Activated CD4-positive, alpha-beta T cell treated with anti-CD3 and anti-CD28 coated beads, Interleukin-2, amount 50 U/mL, for 16 hours (primary cell): ENCODE results near the gene ADGRF4.
A peak's percentile ranks its signal among the peaks of the same experiment; 100 is the strongest.

Source experiments
- DNase-seq: peaks from one replicate; pipeline ENCODE4 v3.0.0-alpha.2; 2020

The ADGRF4 gene, protein sequence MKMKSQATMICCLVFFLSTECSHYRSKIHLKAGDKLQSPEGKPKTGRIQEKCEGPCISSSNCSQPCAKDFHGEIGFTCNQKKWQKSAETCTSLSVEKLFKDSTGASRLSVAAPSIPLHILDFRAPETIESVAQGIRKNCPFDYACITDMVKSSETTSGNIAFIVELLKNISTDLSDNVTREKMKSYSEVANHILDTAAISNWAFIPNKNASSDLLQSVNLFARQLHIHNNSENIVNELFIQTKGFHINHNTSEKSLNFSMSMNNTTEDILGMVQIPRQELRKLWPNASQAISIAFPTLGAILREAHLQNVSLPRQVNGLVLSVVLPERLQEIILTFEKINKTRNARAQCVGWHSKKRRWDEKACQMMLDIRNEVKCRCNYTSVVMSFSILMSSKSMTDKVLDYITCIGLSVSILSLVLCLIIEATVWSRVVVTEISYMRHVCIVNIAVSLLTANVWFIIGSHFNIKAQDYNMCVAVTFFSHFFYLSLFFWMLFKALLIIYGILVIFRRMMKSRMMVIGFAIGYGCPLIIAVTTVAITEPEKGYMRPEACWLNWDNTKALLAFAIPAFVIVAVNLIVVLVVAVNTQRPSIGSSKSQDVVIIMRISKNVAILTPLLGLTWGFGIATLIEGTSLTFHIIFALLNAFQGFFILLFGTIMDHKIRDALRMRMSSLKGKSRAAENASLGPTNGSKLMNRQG

DNA sequence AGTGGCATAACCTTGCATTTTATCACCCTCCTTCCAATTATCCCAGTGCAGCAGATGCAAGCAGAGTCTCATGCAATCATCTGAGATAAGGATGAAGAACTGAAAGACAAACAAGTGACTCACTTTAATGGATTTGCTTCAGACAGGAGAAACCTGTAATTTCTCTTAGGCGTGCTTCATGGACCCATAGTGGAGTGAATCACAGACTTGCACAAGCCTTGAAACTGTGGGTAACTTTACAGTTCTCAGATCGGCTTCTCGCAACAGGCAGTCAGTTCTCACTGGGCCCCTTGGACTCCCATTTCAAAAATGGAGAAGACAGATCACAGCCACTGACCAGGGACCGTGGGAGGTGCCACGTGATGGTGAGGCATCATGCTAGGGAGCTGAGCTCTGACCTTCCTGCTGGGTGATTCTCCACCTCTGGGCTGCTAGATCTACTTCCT lies at the start of gene ADGRF4:
Gene ADGRF4, plus strand, starts transcription at position 239 of the 446 bp plus-strand sequence. CDS start 8,666 bp downstream, outside the sequence.
- no peak for DNase-seq

DNA sequence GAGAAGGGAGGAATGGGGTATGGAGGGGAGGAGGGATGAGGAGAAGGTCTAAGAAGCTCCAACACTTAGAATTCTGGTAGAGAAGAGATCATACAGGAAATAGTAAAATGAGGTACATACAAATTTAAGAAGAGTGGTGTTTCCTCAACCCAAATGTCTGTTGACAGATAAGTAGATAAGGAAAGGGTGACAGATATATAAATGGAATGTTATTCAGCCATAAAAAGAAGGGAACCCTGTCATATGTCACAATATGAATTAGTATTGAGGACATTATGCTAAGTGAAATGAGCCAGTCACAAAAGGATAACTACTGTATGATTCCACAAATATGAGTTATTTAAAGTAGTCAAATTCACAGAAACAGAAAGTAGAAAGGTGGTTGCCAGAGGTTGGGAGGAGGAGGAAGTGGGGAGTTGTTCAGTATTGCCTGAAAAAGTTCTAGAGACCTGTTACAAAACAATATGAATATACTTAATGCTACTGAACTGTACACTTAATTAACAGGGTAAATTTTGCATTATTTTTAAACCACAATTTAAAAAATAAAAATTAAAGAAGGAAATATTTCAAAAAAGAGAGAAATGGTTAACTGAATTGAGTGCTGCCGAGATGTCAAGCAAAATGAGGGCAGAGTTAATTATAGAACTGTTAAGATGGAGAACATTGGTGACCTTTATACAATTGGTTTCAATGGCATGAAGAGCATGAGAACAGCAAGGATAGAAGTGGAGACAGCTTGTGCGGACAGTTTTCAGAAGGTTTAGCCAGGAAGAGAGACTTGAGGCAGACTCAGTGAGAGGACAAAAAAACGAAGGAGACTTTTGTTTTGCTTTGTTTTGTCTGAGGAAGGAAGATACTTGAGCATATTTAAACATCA lies 47.6 kb upstream of the ADGRF4 start:
- no peak for DNase-seq

DNA sequence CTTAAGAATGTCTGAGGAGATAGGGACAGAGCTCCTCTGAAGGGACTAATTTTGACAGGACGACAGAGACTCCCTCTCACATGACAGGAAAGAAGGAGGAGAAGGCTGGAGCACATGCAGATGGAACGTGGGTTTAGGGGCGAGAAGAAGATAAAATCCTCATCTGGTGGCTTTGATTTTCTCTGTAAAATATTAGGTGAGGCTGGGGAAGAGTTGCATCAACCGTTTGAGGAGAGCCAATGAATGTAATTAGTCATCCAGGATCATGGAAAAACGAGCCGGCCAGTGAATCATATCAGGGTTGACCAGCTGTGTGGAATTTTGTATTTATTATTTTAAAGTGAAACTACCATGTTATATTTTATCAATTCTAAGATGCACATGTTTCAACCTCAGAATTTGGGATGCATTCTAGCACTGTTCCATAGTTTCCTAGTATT lies 46.9 kb upstream of the ADGRF4 start:
- no peak for DNase-seq

DNA sequence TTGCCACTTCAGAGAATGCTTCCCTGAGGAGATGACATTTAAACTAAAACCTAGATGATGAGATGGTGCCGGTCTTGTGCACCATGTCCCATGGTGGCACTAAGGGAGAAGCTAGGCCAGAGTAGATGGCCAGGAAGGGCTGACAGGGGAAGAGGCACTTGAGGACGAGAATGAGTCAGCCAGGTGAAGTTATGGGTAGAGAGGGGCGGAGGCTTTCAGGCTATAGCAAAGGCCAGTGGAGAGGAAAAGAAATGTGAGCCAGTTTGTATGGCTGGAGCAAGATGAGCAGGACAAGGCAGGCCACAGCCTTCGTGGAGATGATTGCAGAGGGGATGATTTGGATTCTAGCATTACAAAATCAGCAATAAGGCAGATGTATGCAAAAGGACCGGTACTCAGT lies 44.7 kb upstream of the ADGRF4 start:
- DNase-seq: no peak

DNA sequence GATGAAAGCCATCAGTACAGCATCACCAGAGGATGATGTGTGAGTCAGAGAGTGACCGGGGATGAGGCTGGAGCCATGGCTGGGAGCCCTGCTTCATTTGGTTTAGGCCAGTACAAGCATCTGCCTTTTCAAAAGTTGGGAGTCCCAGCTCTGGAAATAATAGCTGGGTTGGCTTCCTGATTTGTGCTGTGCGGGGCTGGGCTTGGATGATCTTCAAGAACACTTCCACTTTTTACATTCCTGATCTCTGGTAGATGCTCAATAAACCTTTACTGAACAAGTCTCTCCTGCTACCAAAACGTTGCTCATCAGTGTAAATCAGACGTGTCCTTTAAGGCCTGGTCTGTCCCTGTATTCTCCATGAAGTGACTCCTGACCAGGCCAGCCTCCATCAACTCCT lies 44.1 kb upstream of the ADGRF4 start:
- DNase-seq: no peak

DNA sequence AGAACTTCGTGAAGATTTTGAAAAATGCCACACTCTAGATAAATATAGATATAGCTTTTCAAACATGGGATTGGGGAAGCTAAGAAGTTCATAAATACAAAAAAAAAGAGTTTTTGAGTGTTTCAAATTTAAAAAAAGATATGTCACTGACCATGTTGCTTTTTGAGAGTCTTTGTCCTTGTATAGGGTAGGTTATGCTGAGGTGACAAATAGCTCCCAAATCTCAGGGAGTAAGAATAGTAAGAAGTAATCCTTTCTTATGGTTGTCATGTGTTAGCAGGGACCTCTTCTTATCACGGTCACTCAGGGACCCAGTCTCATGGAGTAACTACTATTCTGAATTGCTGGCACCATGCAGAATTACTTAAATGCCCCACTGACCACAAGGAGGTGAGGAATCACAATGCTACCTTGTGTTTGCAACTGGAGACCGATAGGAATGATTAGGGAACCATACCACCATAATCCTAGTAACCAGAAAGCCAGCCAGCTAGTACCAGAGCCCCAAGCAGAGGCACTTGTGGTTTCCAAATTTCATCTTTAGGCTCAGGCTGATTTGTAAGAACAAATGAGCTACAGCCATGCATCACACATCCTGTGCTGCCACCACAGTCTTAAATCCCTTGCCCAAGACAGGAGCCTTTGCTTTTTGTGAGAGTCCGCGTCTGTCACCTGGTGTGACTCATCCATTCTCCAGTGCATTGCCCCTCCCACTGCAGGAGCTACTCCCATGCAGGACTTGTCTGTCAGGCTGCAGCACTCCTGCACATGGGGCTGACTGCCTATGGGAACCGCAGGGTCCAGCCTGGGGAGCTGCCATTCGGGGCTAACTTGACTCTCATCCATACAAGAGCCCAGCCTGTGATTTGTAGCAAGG lies 42.4 kb upstream of the ADGRF4 start:
- DNase-seq: peak; percentile 66

DNA sequence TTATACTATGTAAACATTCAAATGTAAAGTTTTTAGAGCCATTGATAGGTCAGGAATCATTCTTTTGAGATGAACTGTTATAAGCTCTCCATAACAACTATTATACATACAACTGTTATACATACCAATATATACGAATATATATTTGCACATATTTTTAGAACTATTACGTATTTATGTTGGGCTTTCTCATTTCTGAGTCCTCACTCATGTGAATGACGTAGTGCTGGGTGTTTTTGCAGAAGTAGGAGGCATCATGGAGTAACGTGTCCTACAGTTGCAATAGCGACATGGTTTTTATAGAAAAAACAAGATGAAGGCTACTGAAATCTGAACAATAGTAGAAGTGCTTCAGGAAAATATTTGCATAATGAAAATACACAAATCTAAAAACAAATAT lies 36.4 kb upstream of the ADGRF4 start:
- no peak for DNase-seq

DNA sequence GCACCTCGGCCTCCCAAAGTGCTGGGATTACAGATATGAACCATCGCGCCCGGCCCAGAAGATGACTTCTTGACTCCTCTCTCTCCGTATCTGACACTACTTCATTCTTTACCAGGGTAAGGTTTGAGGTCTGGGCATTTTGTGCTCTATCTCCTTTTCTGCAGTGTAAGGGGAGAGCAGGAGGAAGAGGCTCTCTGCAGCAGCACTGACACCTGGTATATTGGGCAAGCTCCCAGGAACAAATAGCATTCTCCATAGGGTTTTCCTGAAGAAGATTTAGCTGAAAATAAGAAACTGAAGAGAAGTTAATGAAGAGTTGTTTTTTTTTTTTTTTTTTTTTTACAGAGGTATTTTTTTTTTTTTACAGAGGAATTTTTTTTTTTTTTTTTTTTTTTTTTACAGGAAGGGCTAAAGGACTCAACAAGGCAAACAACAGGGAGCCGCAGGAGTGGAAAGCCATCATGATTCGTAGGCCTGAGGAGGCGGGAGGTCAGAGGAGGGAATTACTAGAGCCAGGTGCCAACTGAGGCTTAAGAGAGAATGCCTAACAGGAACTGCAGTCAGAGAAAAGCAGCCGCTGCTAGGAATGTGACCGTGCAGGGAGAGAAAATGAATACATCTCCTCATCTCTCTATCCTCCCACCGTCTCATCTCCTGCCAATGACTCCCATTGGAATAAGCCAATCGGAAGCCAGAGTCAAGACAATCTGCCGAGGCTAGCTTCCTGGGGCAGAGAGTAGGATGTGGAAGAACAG lies 34.7 kb upstream of the ADGRF4 start:
- DNase-seq: no peak

DNA sequence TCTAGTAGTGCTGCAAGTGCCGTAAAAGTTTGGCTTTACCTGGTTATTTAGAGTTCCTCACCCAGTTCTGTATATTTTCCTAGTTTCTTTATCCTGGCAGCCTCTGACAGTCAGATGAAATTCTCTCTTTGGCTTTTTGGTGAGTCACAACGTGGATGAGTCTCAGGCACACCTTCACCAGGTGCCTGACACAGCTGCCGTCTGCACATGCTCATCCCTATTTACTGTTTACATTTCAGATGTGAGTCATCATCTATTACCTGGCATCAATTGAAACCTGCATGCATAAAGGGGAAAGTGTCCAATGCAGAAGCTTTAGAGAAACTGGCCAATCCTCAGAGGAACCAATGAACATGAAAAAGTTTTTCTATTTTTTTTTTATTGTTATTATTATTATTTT lies 33.3 kb upstream of the ADGRF4 start:
- DNase-seq: no peak

DNA sequence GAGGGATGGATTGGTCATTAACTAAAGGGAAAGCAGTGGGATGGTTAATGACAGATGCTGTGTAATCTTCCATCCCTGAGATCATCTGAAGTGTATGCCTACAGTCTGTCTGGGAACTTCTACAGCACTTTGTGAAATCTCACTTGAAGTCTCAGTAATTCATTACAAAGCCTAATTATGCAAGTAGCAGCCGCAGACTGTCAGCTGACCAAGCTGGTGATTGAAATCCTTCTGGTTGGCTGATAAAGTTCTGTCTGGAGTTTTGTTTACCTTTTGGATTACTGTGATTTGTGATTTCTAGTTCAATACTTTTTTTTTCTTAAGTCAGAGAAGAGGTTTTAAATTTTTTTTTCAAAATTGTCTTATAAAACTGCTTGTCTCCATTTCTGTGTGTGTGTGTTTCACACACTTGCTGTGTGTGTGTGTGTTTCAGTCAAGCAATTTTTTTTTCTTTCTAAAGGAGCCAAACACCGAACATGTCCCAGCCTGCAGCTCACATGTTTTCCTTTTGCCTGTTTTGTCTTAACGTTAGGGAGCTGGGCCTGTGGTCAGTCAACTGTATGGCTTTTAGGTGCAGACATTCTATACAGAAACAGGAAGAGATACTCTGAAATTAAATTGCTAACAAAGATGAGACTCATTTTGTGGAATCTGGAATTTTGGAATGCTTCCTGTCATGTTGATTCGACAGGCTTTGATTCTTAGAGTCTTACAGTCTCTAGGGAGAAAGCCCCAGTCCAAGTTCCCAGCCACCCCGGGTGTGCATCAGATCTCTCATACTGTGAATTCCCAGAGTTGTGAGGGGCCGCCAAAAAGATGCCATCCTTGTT lies 28.5 kb upstream of the ADGRF4 start:
- DNase-seq: no peak

DNA sequence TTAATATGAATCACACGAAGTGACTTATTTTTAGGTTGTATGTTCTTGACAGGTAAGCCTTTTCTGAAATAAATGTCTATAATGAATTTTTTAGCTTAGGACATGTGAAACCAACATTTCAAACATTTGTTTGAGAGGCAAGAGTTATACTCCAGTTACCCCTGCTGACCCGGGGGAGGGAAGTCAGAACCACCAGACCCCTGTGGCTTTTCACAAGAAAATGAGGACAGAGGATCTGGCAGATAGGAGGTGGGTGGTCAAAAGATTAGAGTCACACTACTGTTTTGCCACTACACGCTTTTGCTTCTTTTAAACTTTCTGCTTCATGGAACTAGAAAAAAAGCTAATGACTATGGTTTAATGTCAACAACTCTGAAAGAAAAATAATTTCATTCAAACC lies 27.5 kb upstream of the ADGRF4 start:
- DNase-seq: no peak

DNA sequence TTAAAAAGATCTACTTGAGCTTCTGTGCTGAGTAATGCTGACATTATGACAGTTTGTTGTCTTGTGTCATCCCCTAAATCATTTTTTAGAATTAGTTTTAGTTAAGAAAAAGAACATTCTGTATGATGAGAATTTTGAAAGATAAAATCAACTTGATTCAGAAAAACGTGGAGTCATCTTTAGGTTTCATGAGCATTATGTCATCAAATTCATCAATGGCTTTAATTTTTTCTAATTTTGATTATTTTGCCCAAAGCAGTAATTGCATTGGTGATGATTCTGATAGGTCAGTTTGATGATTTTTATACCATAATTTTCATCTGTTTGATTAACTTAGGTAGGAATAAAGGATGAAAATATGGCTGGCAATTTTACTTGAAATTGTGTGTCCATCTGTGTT lies 26.6 kb upstream of the ADGRF4 start:
- no peak for DNase-seq

DNA sequence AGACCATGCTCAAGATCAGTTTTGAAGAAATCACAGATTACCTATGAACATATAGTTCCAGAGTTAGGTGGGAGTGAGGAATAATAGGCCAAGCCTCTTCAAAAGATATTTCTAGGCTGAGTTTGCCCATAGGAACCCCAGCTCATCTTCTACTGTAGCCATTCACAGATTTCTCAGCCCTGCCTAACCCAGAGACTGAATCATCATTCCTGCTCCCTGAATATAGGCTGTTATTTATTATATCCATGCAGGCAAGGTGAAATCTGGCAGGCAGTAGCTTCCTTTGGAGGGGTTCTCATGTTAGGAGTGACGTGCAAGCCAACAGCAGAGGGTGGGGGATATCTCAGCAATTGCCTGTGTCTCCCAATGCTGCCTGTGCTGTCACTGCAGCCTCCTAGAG lies 25.6 kb upstream of the ADGRF4 start:
- no peak for DNase-seq

DNA sequence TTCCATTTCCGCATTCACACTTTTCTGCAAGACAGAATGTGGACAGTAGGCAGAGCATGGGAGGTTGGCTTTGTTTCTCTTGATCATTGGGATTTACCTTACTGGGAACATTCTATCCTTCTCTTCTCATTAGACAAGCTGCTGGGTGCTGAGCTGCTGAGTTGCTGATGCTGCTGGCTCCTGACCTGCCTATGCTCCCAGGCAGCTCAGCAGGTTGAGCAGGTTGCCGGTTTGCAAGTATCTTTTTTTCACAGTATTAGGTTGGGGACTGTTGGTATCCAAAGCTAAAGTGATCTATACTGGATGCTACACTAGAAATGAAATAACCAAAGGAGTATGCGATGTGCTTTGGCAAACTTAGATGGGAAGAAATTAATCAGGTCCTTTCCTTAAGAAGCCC lies 23.7 kb upstream of the ADGRF4 start:
- DNase-seq: no peak

DNA sequence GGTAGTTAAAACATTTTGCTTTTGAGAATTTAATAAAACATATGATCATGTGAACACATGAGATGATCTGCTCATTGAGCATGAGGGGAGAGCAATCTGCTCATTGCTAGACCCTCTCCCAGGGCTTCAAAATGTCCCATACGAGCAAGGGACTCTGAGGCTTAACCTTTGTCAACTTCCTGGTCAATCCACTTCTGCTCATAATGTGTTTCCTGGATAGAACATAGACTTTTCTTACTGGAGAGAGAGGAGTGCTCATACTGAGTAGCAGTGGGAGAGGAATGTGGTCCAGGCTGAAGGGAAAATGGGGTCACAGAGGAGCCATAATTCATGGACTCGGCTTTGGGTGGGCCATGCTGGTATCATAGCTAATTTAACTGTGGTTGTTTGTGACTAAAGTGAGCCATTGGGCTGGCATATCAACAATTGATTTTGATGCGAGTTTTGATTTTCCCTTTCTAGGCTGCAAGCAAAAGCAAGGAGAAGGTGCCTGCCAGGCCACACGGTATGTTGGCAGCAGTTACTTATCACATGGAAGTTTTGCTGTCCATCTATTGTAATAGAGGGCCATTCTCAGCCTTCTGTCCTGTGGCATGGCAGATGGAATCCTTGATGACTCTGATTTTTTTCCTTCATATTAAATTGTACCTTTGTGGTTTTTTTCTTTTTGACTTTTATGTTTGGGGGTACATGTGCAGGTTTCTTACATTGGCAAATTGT lies 20.8 kb upstream of the ADGRF4 start:
- no peak for DNase-seq

DNA sequence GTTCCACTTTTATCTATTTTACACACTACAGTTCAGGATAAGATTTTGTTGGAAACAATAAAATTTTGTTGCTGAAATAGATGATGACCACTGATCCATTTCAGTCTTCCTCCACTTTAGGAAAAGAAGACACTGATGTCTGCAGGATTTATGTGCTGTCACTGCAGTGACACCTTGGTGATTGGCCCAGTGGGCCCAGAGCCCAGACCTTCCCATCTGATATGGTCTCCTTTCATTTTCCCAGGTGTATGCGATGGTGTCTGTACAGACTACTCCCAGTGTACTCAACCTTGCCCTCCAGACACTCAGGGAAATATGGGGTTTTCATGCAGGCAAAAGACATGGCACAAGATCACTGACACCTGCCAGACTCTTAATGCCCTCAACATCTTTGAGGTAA lies 19.6 kb upstream of the ADGRF4 start:
- DNase-seq: no peak

DNA sequence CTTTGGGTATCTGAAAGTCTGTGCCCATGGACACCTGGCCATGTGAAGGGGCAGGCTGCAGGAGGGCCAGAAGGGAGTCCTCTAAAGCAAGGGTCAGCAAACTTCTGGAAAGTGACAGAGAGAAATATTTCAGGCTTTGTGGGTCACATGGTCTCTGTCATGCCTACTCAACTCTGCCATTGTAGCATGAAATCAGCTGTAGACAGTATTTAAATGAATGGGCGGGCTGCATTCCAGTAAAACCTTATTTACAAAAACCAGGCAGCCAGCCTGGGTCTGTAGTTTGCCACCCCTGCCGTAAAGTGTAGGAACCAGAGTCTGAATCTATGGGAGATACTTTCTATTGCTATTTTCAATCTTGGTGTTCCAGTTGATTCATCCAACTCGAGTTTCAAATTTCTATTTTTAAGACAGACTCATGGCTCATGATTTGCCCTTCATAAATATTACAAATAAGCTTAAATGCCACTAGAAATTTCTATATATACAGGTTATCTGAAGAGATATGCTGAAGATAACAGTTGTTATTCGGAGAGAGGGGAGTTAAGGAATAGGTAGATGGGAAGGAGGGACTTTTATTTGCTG lies 19.0 kb upstream of the ADGRF4 start:
- DNase-seq: no peak

DNA sequence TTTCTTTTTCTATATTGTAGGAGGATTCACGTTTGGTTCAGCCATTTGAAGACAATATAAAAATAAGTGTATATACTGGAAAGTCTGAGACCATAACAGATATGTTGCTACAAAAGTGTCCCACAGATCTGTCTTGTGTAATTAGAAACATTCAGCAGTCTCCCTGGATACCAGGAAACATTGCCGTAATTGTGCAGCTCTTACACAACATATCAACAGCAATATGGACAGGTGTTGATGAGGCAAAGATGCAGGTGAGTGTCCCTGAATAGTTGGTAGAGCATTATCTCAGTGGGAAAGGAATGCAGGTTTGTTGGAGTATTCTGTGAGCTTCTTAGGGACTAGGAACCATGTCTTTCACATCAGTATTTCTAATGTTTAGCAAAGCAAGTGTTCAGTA lies 18.3 kb upstream of the ADGRF4 start:
- DNase-seq: no peak

DNA sequence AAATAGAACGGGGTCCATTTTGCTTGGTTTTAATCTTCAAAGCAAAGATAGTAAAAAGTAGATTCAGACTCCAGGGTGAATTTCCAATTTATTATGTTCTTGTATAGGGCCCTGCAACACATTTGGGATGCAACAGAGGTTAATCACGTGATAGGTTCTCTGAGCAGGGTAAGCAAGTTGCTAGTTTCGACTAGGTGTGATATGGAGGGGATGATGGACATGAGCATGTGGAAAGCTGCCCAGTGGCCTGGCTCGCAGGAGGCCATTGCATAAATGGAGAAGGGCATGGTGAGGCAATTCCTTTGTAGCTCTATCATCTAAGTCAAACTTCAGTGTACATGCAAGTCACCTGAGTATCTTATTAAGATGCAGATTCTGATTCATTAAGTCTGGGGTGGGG lies 17.7 kb upstream of the ADGRF4 start:
- no peak for DNase-seq
